Endothelial cell of umbilical vein (primary cell): ENCODE results near the gene CACNA1C.

ENCODE experiments used
- CTCF ChIP-seq, 2 donors: IDR thresholded peaks; 1 replicate in 1 of 2; 2 replicates in 1 of 2; pipeline ENCODE4 v1.5.1; 2011; ENCODE audit warnings: low read length in 2 of 2, mild to moderate bottlenecking in 2 of 2, moderate library complexity in 2 of 2, control low read depth in 1 of 2, inconsistent platforms in 1 of 2, low read depth in 1 of 2; ENCODE audit not compliant: insufficient read depth in 1 of 2; ENCODE audit errors: extremely low read depth in 1 of 2
- EZH2 ChIP-seq: IDR thresholded peaks from 2 replicates; pipeline ENCODE4 v1.6.1; 2012; ENCODE audit warnings: borderline replicate concordance, low read depth, mild to moderate bottlenecking, moderate library complexity, low read length, inconsistent platforms; ENCODE audit not compliant: severe bottlenecking
- FOS ChIP-seq: IDR thresholded peaks from 2 replicates; pipeline ENCODE4 v1.6.1; 2011; ENCODE audit warnings: mild to moderate bottlenecking, low read length, moderate library complexity, borderline replicate concordance; ENCODE audit not compliant: insufficient read depth
- GATA2 ChIP-seq: IDR thresholded peaks from 2 replicates; pipeline ENCODE4 v1.7.0; 2011; ENCODE audit warnings: low read depth, mild to moderate bottlenecking, moderate library complexity, mixed read lengths, low read length; ENCODE audit not compliant: insufficient read length, insufficient read depth
- JUN ChIP-seq: IDR thresholded peaks from 2 replicates; pipeline ENCODE4 v1.6.1; 2011; ENCODE audit warnings: borderline replicate concordance, low read depth; ENCODE audit not compliant: insufficient read length, insufficient read depth
- MAX ChIP-seq: IDR thresholded peaks from 2 replicates; pipeline ENCODE4 v1.6.1; 2011; ENCODE audit not compliant: insufficient read depth, insufficient read length
- MYC ChIP-seq: IDR thresholded peaks from one replicate; pipeline ENCODE4 v1.6.1; 2011; ENCODE audit warnings: mild to moderate bottlenecking, low read depth, low read length
- POLR2A ChIP-seq: IDR thresholded peaks from 2 replicates; pipeline ENCODE4 v1.6.1; 2012; ENCODE audit warnings: low read depth, mild to moderate bottlenecking, control low read depth, low read length
- POLR2AphosphoS5 ChIP-seq: IDR thresholded peaks from 2 replicates; pipeline ENCODE4 v1.6.1; 2012; ENCODE audit warnings: low read depth, mild to moderate bottlenecking, control low read depth, low read length, moderate library complexity; ENCODE audit not compliant: insufficient read depth

GRCh38 chr12:2483713-2484112, 430.9 kb downstream of the CACNA1C start:
- TF ChIP-seq CTCF (IDR thresholded peaks at IDR 0.05; ENCODE audit: extremely low read depth in 1 of 2, insufficient read depth in 1 of 2, low read depth in 1 of 2, low read length in 2 of 2) (no peak), MYC (no peak), POLR2AphosphoS5 (no peak), POLR2A (no peak), EZH2 (no peak), FOS (no peak), MAX (no peak), JUN (no peak), GATA2 (no peak)
